Cardiac muscle cell (in vitro differentiated cells and primary cell): ENCODE measurements around the gene CTBP2. TPM values are rescaled to one million over a fixed set of nuclear protein-coding genes. Genes with fewer than 3 reads are reported as not detected.

ENCODE experiments used
- DNase-seq, 2 donors: peaks; one replicate each; pipeline versions ENCODE4 v3.0.0 to v3.0.0-alpha.2; 2010 to 2017; ENCODE audit warnings: low read depth in 1 of 2, low spot score in 1 of 2
- H3K27ac ChIP-seq: fragments of 200-600 bp; sonication (generic); 2 replicates; pipeline ENCODE4 v1.5.1; 2016
- H3K27me3 ChIP-seq: fragments of 200-600 bp; sonication (generic); 2 replicates; pipeline ENCODE4 v1.6.0; 2016; ENCODE audit warnings: control low read depth
- H3K36me3 ChIP-seq: fragments of 200-600 bp; sonication (generic); 2 replicates; pipeline ENCODE4 v1.5.1; 2016; ENCODE audit warnings: control low read depth
- H3K4me1 ChIP-seq: fragments of 200-600 bp; sonication (generic); 2 replicates; pipeline ENCODE4 v1.8.1; 2017; ENCODE audit warnings: low read depth, mild to moderate bottlenecking, mixed run types
- H3K4me3 ChIP-seq: fragments of 200-600 bp; sonication (generic); 2 replicates; pipeline ENCODE4 v1.5.1; 2016; ENCODE audit warnings: mild to moderate bottlenecking
- H3K9me3 ChIP-seq: fragments of 200-600 bp; sonication (generic); 2 replicates; pipeline ENCODE4 v1.5.1; 2017; ENCODE audit warnings: low read depth, mild to moderate bottlenecking, control low read depth
- polyA plus RNA-seq: library from polyadenylated mRNA; unstranded; fragments of >200 nt; fragmentation: Nextera tagmentation; extraction: Ambion mirVana; gene quantifications from 2 replicates; pipeline ENCODE4 v1.2.1, GENCODE V29; 2016
- total RNA-seq: library from RNA; depleted of rRNA; stranded (reverse); fragments of >200 nt; gene quantifications from 2 replicates; pipeline ENCODE4 v1.2.3, GENCODE V29; 2016
- TF ChIP-seq, protein P1 (sequence below): IDR thresholded peaks from 2 replicates; pipeline ENCODE4 v1.5.1; 2012; ENCODE audit warnings: low read depth, mild to moderate bottlenecking, low read length

Gene CTBP2
- total and polyA plus RNA-seq, 2 experiments from 2014 or later, result 67.4 to 74.5 TPM

DNA sequence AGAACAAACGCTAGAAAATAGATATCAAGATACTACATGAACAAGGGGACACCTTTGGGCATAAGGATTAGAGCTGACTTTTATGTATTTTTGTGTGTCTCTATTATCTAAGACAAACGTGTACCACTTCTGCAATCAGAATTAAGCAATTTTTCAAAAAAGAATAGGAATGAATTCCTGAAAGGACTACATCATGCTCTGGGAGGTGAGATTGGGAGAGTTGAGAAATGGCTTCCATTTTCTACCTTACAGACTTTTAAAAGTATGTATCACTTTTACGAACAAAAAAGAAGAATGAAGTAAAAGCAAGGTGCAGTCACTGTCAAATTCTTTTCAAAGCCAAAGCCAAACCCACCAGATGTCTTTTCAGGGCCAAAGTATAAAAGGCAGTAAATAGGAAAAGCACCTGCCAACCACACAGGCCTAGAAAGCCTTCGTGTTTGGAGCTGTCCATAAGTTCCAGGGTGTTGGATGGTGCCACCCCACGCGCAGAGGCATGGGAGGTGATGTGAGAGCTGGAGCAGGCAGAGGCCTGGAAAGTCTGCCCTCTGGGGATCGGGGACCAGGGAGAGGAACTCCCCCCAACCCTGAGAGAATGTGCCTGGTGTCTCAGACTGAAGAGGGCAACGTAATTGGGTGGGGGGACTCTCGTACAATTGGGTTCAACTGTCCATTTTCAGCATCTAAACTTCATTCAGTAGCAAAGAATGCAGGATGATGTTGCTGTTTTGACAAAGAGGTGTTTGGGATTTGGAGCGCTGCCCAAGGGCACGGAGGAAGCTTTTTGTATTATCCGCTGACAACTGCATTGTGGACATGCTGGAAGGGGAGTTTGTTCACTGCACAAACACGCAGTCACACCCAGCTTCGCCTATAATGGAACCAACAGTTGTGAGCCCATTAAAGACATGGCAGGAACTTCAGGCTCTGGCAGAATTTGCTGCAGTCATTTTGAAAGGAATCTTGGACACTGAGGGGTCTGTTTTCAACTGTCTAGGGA lies 17.6 kb upstream of the CTBP2 start:
- H3K4me3 ChIP-seq, result no peak overlapping the region
- TF ChIP-seq, protein P1, sequence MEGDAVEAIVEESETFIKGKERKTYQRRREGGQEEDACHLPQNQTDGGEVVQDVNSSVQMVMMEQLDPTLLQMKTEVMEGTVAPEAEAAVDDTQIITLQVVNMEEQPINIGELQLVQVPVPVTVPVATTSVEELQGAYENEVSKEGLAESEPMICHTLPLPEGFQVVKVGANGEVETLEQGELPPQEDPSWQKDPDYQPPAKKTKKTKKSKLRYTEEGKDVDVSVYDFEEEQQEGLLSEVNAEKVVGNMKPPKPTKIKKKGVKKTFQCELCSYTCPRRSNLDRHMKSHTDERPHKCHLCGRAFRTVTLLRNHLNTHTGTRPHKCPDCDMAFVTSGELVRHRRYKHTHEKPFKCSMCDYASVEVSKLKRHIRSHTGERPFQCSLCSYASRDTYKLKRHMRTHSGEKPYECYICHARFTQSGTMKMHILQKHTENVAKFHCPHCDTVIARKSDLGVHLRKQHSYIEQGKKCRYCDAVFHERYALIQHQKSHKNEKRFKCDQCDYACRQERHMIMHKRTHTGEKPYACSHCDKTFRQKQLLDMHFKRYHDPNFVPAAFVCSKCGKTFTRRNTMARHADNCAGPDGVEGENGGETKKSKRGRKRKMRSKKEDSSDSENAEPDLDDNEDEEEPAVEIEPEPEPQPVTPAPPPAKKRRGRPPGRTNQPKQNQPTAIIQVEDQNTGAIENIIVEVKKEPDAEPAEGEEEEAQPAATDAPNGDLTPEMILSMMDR, result no peak
- no peak overlapping the region for H3K27ac ChIP-seq
- H3K4me1 ChIP-seq, result no peaks in the 10 kb centered on the region
- H3K9me3 ChIP-seq, result no peaks in the 10 kb centered on the region
- H3K36me3 ChIP-seq, result no peaks in the 10 kb centered on the region
- H3K27me3 ChIP-seq, result no peaks in the 10 kb centered on the region
- no peak for DNase-seq

DNA sequence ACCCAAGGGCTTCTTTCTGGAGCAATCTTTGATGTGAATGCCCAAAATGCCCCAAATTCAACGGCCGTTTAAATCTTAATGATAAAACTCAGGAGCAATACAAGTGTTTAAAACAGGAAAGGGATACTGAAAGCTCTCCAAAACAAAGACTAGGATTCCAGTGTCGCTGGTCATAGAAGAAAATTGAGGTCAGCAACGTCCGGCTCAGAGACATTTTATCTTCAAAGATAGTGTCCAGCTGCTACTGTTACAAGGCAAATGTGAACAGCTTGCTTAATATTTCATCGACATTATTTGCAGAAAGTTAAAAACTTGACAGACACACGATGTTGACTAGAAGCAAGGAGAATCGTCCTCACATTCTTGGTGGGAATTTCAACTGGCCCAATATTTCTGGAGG lies 15.4 kb upstream of the CTBP2 start:
- TF ChIP-seq, protein P1, result no peak
- no peaks in the 10 kb centered on the region for H3K36me3 ChIP-seq
- no peaks in the 10 kb centered on the region for H3K4me1 ChIP-seq
- H3K27me3 ChIP-seq, result no peaks in the 10 kb centered on the region
- H3K27ac ChIP-seq, result no peak overlapping the region
- H3K9me3 ChIP-seq, result no peaks in the 10 kb centered on the region
- no peak overlapping the region for H3K4me3 ChIP-seq
- DNase-seq, result peak in 1 of 2 donors; percentile 27

DNA sequence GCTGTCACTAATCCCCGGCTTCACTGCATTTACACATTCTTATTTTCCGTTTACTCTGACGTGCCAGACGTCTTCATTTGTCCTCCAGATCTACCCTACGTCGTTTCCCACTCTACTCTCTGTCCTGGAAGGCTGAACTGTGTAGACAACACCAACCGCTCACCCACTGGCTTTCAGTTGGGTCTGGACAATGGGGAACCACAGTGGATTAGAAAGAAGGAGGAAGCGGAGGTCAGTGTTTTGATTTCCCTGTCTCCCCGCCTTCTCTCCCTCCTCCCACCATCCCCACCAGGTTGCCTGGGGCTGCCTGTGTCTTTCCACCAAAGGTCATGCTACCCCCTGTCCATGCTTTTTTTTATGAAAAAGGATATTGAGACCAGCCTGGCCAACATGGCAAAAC lies 14.0 kb upstream of the CTBP2 start:
- DNase-seq, result no peak
- no peak overlapping the region for H3K4me3 ChIP-seq
- H3K9me3 ChIP-seq, result no peaks in the 10 kb centered on the region
- H3K36me3 ChIP-seq, result no peaks in the 10 kb centered on the region
- no peak overlapping the region for H3K27ac ChIP-seq
- no peaks in the 10 kb centered on the region for H3K27me3 ChIP-seq
- TF ChIP-seq, protein P1, result no peak
- H3K4me1 ChIP-seq, result no peaks in the 10 kb centered on the region

DNA sequence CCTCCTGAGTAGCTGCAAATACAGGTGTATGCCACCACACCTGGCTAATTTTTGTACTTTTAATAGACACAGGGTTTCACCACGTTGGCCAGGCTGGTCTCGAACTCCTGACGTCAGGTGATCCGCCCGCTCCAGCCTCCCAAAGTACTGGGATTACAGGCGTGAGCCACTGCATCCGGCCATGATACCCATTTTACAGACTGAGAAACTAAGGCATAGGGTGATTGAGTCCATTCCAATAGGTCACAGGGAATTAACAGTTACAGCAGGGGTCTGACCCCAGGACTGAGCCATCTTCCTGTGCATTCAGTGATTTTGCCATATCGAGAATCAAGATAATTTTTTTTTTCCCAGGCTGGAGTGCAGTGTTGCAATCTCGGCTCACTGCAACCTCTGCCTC lies 12.3 kb upstream of the CTBP2 start:
- H3K27me3 ChIP-seq, result no peaks in the 10 kb centered on the region
- no peaks in the 10 kb centered on the region for H3K4me1 ChIP-seq
- no peaks in the 10 kb centered on the region for H3K36me3 ChIP-seq
- TF ChIP-seq, protein P1, result no peak
- no peaks in the 10 kb centered on the region for H3K9me3 ChIP-seq
- H3K27ac ChIP-seq, result no peak overlapping the region
- no peak for DNase-seq
- H3K4me3 ChIP-seq, result no peak overlapping the region

DNA sequence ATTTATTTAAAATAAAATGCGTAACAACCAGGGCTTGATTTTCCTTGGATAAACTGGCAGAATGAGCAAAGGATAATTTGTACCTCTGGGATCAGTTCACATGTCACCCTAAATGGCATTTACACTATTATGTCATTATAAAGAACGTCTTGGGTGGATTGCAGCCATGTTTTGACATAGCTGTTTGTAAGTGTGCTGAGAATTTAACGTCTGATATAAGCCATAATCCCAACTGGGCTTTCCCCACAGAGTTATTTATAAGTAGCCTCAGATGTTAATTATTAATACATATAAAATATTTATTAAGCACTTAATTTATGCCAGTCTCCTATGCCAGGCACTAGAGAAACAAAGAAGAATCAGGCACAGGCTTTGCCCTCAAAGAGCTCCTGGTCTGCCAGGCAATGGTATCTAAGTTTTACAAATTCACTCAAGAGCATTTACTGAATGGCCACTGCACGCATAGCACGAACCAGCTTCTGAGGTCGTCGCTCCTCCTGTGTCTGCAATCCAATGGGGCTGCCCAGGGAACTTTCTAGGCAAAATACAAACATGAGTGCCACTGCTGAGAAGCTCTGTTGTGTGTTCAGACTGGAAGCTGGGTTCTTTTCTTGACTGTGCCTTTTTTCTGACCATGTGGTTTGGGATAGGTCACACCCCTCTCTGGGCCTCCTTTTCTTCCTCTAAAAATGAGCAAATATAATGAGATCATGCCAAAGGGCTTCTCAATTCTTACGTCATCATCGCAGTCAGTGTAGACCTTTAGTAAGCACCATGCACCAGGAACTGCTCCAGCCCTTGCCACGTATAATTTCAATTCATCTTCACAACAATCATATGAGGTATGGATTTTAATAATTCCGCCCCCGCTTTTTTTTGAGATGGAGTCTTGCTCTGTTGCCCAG lies 11.3 kb upstream of the CTBP2 start:
- H3K4me1 ChIP-seq, result no peaks in the 10 kb centered on the region
- H3K36me3 ChIP-seq, result no peaks in the 10 kb centered on the region
- no peak for DNase-seq
- H3K27me3 ChIP-seq, result no peaks in the 10 kb centered on the region
- no peak overlapping the region for H3K4me3 ChIP-seq
- H3K9me3 ChIP-seq, result no peaks in the 10 kb centered on the region
- TF ChIP-seq, protein P1, result no peak
- no peak overlapping the region for H3K27ac ChIP-seq
